GM18858 (cell line): ENCODE results near the gene TCF7L1.
"Not testable (repeated sequence)": the region's sequence is repeated elsewhere in the genome, so short reads cannot be mapped to it uniquely, and the experiment has no call there.

Source experiments
- ATAC-seq: cut with Tn5 transposase; IDR thresholded peaks from one replicate; pipeline ENCODE4 v1.9.1; 2021; ENCODE audit not compliant: unreplicated experiment

The TCF7L1 gene

GRCh38 chr2:85132834-85133637 is at the start of gene TCF7L1:
TSS of gene TCF7L1 (plus strand) at chr2:85133392. CDS start at chr2:85133685, 293 bp downstream.
- ATAC-seq: no peak

DNA sequence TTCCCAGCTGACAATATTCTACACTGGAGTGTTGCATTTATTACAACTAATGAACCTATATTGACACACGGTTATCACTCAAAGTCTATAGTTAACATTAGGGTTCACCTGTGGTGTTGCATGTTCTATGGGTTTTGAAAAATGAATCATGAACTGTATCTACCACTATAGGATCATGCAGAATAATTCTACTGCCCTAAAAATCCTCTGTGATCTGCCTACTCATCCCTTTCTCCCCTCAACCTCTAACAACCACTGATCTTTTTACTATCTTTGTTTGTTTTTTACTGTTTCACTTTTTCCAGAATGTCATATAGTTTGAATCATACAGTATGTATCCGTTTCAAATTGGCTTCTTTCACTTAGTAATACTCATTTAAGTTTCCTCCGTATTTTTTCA is 47.6 kb upstream of the TCF7L1 start:
- ATAC-seq: no peak

- no peak for ATAC-seq
Measured at GRCh38 chr2:85087541-85087940, 45.7 kb upstream of the TCF7L1 start.

DNA sequence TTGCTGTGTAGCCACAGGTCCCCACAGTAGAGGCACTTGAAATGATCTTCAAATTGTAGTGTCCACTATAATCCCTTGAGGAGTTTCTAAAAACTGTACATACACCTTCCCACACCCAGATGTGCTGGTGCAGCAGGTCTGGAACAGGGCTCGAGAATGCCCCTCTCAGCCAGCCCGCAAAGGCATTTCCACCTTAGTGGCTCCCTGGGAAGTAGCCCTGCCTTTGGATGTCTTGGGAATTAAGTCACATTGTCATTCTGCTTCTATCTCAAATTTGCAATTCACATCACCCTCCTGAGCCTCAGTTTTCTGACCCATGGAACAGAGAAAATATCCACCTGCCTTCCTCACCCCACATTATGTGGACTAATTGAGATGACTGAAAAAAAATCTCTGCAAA is 44.3 kb upstream of the TCF7L1 start:
- ATAC-seq: no peak

GRCh38 chr2:85089585-85089984 is 43.6 kb upstream of the TCF7L1 start:
- ATAC-seq: no peak

- ATAC-seq: no peak
Measured at GRCh38 chr2:85091838-85092237, 41.4 kb upstream of the TCF7L1 start.

DNA sequence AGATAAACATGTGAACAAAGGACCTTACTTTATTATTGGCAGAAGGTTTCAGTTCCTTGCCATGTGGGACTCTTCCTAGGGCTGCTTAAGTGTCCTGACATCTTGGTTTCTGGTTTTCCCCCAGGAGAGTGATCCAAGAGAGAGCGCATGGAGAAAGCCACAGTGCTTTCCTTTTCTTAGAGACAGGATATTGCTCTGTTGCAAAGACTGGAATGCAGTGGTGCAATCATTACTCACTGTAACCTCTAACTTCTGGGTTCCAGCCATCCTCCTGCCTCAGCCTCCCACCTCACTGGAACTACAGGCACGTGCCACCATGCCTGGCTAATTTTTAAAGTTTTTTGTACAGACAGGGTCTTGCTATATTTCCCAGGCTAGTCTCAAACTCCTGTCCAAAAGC is 38.1 kb upstream of the TCF7L1 start:
- ATAC-seq: no peak

DNA sequence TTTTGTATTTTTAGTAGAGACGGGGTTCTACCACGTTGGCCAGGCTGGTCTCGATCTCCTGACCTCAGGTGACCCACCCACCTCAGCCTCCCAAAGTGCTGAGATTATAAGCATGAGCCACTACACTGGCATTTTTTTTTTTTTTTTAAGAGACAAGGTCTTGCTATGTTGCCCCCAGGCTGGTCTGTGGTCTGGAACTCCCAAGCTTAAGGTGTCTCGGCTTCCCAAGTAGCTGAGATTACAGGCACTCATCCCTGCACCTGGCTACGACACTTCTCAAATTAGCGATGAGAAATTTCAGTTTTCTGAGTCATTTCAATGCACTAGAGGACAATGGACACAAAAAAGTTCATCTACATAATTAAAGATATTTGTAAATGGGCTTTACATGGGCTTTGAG is 36.6 kb upstream of the TCF7L1 start:
- no peak for ATAC-seq

DNA sequence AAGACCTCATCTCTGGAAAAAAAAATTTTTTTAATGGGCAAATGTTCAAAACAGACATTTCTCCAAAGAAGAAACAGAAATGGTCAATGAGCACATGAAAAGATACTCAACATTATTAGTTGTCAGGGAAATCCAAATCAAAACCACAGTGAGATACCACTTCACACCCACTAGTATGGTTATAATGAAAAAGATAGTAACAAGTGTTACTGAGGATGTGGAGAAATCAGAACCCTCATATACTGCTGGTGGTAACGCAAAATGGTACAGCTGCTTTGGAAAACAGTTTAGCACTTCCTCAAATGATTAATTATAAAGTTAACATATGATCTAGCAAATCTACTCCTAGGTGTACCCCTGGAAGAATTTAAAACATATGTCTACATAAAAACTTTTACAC is 29.0 kb upstream of the TCF7L1 start:
- no peak for ATAC-seq

DNA sequence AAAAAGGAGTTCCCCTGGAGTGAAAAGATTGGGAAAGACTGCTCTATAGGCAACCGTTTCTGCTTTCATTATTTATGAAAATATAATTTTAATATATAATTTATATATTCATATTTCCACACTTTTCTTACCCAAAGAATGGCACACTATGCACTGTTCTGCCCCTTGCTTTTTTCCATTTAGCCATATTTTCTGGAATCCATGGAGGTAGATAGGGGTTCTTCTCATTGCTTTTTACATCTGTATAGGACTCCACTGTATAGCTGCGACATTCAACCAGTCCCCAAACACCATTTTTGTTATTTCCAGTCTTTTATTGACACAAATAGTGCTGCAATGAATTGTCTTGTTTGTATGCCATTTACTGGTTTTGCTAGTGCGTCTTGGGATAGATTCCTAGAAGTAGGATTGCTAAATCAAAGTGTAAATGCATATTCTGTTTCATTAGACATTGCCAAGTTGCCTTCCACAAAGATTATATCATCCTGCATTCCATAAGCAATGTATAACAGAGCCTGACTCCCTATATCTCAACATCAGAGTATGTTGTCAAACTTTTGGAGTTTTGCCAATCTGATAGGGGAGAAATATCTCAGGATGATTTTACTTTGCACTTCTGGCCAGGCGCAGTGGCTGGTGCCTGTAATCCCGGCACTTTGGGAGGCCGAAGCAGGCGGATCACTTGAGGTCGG is 26.6 kb upstream of the TCF7L1 start:
- ATAC-seq: no peak

DNA sequence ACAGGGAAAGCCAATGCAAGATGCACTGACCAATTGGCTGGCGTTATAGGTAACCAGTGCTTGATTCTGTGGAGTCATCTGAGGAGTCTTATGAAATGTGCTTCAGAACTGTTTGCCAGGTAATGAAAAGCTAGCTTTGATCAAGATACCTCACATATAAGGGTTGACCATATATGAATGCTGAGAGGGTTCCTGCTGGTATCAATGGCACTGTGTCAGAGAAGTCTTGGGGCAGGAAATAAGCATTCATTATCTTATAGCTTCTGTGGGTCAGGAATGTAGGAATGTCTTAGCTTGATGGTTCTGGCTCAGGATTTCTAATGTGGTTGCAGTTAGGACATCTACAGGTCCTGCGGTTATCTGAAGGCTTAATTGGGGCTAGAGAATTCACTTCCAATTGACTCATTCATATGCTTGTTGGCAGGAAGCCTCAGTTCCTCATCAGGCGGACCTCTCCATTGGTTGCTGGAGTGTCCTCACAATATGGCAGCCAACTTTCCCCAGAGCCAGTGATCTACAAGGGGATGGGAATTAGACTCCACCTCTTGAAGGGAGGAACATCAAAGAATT is 22.1 kb upstream of the TCF7L1 start:
- ATAC-seq: no peak

DNA sequence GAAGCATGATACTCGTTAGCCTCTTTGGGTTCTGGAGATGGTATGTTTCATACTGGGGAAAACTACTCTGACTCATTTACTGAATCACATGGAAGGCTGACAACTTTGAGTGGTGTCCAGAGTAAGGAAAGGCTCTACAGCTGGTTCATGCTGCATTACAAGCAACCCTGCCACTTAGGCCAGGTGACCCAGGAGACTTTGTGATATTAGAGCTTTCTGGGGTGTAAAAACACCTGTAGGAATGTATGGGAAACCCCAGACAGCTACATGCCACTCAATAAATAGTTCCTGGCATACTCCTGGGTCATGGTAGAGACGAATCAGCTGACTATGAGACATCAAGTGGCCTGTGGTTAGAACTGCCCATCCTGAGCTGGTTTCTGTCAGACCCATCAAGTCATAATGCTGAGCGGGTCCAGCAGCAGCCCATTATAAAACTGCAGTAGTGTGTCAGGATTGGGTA is 21.3 kb upstream of the TCF7L1 start:
- no peak for ATAC-seq

- no peak for ATAC-seq
Measured at GRCh38 chr2:85112906-85113625, 20.1 kb upstream of the TCF7L1 start.

DNA sequence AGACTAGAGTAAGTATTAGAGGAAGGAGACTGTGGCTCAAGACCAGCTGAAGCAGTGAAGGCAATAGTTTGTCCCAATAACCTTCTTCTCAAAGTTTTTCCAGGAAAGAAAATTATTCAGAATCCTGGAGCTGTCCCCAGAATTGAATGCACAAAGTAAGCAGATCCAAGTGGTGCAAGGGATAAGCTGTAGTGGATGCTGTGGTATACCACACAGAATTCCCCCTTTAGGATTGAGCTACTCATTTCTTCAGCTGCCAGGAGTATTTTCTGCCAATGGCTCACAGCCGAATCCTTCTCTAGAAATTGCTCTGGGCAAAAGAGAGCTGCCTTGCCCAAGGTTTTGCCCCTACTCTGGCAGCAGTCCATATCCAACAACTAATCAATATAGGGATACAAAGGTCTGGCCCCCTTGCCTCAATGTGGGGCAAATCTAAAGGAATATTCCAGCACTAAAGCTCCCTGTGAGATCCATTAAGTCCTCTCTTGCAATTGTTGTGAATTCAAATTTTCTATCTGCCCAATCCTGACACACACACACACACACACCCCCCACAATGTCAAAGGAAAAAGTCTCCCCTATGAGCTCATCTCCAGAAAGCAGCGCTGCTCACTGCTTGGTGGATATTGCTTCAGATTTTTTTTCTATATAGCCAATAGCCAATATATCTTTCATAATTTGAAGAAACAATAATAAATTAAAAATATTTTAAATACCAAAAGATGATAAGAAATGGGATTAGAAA is 18.4 kb upstream of the TCF7L1 start:
- no peak for ATAC-seq

DNA sequence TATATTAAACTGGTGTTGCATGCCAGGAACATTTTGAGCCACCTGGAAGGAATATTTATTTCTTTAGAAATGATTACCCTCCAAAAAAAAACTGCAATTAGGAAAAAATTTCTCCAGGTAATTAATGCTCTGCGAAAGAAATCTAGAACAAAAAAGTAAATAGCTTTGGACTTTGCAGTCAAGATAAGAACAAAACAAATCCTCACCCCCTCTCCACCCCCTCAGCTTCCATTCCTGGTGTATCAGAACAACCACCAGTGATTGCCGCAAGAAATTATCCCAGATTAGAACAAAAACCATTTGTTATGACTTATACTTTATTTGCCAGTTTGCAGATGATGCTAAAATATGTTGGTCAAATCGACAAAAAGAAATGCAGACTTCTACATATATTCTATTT is 17.0 kb upstream of the TCF7L1 start:
- ATAC-seq: no peak

- no peak for ATAC-seq
Measured at GRCh38 chr2:85119900-85120299, 13.3 kb upstream of the TCF7L1 start.

DNA sequence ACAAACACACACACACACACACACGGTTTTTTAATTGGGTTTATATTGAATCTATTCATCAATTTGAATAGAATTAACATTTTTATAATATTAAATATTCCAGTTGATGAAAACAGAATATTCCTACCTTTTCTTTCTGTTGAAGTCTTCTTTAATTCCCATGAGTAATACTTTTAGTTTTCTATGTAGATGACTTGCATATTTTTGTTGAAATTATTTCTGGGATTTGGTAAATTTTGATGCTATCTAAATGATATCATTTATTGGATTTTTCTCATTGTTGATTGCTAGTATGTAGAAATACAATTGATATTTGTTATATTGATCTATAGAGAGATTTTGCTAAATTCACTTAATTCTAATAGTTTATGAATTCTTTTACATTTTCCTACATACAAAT is 12.8 kb upstream of the TCF7L1 start:
- ATAC-seq: no peak

DNA sequence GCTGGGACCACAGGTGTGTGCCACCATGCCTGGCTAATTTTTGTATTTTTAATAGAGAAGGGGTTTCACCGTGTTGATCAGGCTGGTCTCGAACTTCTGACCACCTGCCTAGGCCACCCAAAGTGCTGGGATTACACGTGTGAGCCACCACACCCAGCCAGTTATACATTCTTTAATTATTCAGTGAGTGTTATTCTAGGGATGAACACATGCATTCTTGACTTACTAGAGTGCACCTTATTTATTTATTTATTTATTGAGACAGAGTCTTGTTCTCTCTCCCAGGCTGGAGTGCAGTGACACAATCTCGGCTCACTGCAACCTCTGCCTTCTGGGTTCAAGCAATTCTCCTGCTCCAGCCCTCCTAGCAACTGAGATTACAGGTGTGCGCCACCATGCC is 6.7 kb upstream of the TCF7L1 start:
- ATAC-seq: not testable (repeated sequence)

DNA sequence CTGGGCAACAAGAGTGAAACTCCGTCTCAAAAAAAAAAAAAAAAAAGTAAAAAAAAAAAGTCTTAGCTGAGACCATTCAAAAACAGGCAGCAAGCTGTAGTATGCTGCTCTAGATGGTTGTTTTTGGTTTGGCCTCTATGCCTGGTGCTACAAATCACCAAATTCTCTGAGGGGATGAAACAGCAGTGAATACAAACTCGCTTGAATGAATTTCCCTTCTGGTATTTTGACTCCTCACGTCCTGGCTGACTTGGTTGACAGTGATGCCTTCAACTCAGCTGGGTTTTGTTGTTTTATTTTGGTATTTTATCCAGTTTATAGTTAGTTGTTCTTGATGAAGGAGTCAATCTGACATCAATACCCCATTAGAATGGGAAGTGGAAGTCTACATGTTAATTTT is 3.3 kb upstream of the TCF7L1 start:
- no peak for ATAC-seq

DNA sequence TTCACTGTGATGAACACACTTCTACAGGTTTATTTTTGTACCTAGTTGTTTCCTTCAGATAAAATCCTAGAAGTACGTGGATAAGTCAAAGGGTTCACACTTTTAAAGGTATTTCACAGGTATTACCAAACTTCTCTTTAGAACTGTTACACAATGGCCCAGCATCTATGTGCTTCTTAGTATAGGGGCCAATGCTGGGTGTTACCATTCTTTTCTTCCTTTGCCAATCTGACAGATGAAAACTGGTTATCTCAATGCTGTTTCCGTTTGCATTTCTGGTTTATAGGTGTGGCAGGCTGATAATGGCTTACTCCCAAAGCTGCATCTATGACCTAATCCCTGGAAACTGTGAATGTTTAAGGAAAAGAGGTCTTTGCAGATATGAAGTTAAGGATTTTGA is 2.8 kb upstream of the TCF7L1 start:
- ATAC-seq: no peak

GRCh38 chr2:85131116-85131515 is 2.1 kb upstream of the TCF7L1 start:
- ATAC-seq: no peak
